GM12873 (cell line): Measurements from ENCODE around the gene PLCB1.

Experiments
- TF ChIP-seq, protein P1 (sequence below): IDR thresholded peaks from 2 replicates; pipeline ENCODE4 v1.5.1; 2012; ENCODE audit warnings: low read depth, mild to moderate bottlenecking, moderate library complexity, low read length, control low read depth; ENCODE audit not compliant: insufficient read depth; ENCODE audit errors: missing control alignments

PLCB1 gene

GRCh38 chr20:8205996-8206395 lies 73.9 kb downstream of the PLCB1 start:
- TF ChIP-seq, protein P1, sequence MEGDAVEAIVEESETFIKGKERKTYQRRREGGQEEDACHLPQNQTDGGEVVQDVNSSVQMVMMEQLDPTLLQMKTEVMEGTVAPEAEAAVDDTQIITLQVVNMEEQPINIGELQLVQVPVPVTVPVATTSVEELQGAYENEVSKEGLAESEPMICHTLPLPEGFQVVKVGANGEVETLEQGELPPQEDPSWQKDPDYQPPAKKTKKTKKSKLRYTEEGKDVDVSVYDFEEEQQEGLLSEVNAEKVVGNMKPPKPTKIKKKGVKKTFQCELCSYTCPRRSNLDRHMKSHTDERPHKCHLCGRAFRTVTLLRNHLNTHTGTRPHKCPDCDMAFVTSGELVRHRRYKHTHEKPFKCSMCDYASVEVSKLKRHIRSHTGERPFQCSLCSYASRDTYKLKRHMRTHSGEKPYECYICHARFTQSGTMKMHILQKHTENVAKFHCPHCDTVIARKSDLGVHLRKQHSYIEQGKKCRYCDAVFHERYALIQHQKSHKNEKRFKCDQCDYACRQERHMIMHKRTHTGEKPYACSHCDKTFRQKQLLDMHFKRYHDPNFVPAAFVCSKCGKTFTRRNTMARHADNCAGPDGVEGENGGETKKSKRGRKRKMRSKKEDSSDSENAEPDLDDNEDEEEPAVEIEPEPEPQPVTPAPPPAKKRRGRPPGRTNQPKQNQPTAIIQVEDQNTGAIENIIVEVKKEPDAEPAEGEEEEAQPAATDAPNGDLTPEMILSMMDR: no peak

- TF ChIP-seq, protein P1: no peak
Measured at GRCh38 chr20:8208226-8208625, 76.2 kb downstream of the PLCB1 start.

GRCh38 chr20:8209061-8209460 lies 77.0 kb downstream of the PLCB1 start:
- TF ChIP-seq, protein P1: no peak

GRCh38 chr20:8210749-8211148 lies 78.7 kb downstream of the PLCB1 start:
- TF ChIP-seq, protein P1: no peak

- TF ChIP-seq, protein P1: no peak
Measured at GRCh38 chr20:8212286-8212685, 80.2 kb downstream of the PLCB1 start.

DNA sequence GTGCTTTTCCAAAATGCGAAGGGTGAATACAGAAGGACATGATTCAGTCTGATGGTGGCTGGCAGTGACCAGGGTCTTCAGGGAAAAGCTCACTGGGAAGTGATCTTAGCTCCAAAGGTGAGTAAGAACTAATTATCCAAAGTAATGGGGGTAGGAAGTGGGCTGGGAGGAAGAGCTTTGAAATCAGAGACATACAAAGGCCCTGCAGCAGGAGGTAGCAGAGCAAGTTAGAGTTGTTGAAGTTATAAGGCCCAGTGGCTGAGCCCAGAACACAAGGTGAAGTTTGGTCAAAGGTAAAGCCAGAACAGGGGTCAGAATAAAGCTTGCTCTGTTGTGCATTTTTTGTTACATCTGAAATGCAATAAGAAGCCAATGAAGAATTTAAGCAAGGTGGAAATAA lies 81.2 kb downstream of the PLCB1 start:
- TF ChIP-seq, protein P1: no peak

DNA sequence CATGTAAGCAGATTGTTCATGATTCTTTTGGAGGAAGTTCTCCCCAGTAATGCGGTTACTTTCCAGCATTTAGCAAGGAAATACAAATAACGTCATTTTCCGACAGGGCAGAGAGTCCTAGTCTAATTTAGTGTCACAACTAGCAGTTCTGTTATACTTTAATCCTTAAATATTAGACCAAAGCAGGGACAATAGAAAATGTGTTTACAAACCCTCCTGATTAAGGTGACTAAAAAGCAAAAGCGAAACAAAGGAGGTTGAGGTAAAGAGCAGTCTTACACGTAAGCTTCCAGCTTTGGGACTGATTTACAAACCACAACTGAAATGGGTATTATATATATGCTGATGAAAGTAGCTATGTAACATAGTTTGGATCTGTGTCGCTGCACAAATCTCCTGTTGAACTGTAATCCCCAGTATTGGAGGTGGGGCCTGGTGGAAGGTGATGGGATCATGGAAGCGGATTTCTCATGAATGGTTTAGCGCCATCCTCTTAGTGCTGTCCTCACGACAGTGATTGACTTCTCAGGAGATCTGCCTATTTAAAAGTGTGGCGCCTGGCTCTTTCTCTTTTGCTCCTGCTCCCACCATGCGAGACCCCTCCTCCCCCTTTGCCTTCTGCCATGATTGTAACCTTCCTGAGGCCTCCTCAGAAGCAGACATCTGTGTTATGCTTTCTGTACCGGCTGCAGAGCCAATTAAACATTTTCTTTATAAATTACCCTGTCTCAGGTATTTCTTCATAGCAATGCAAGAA lies 81.9 kb downstream of the PLCB1 start:
- TF ChIP-seq, protein P1: no peak
